DOHH2 (cell line): ENCODE measurements around the gene POU2F1.

Experiments
- CTCF ChIP-seq: fragments of 200-600 bp; sonication (generic); IDR thresholded peaks from one replicate; pipeline ENCODE4 v1.5.1; 2014; ENCODE audit warnings: antibody characterized with exemption, mild to moderate bottlenecking, low read depth, low read length; ENCODE audit not compliant: poor library complexity, severe bottlenecking
- EZH2phosphoT487 ChIP-seq: fragments of 200-600 bp; sonication (generic); IDR thresholded peaks from 2 replicates; pipeline ENCODE4 v1.6.1; 2017; ENCODE audit warnings: borderline replicate concordance, mild to moderate bottlenecking, antibody characterized with exemption, low read length, moderate library complexity, mixed read lengths

- TF ChIP-seq CTCF: peak; percentile 60
- no peak for TF ChIP-seq EZH2phosphoT487
These were observed 218.8 kb downstream of the POU2F1 start for GRCh38 chr1:167439301-167439988.
